Kidney (tissue), 14 donors: ENCODE data around the gene SLC1A2. TPM values are rescaled to one million over a fixed set of nuclear protein-coding genes. Genes with fewer than 3 reads are reported as not detected.

Experiments
- DNase-seq, 5 donors: peaks; one replicate each; pipeline ENCODE4 v3.0.0-alpha.2; 2013 to 2020
- FAIRE-seq: peaks from 2 replicates; lab custom pipeline; 2012; peaks lifted over from hg19 to GRCh38; lab: Jason Lieb, UNC
- H3K27ac ChIP-seq, 2 donors: one replicate each; pipeline ENCODE4 v1.7.0; 2013; ENCODE audit warnings: low read depth in 2 of 2, low read length in 2 of 2, inconsistent platforms in 1 of 2
- H3K27me3 ChIP-seq: one replicate; pipeline ENCODE4 v1.7.1; 2013; ENCODE audit warnings: low read length, inconsistent platforms; ENCODE audit not compliant: control insufficient read depth, insufficient read depth
- H3K36me3 ChIP-seq, 3 donors: one replicate each; pipeline versions ENCODE4 v1.7.0 to v1.7.1; 2013; ENCODE audit warnings: low read length in 3 of 3, control low read depth in 1 of 3, inconsistent platforms in 1 of 3; ENCODE audit not compliant: insufficient read depth in 3 of 3, control insufficient read depth in 2 of 3
- H3K4me1 ChIP-seq, 3 donors: one replicate each; pipeline versions ENCODE4 v1.7.0 to v1.7.1; 2013; ENCODE audit warnings: low read length in 3 of 3, inconsistent platforms in 1 of 3, low read depth in 1 of 3; ENCODE audit not compliant: control insufficient read depth in 2 of 3, insufficient read depth in 2 of 3
- H3K4me3 ChIP-seq, 3 donors: one replicate each; pipeline versions ENCODE4 v1.7.0 to v1.8.1; 2013; ENCODE audit warnings: low read length in 3 of 3, control low read depth in 1 of 3, inconsistent platforms in 1 of 3
- H3K9ac ChIP-seq, 3 donors: one replicate each; pipeline versions ENCODE4 v1.7.0 to v1.7.1; 2013; ENCODE audit warnings: low read length in 3 of 3, control low read depth in 1 of 3, inconsistent platforms in 1 of 3
- H3K9me3 ChIP-seq, 3 donors: one replicate each; pipeline versions ENCODE4 v1.7.0 to v1.7.1; 2013; ENCODE audit warnings: low read length in 3 of 3, control low read depth in 1 of 3, inconsistent platforms in 1 of 3; ENCODE audit not compliant: control insufficient read depth in 2 of 3, insufficient read depth in 1 of 3
- CTCF ChIP-seq: IDR thresholded peaks from 3 replicates; pipeline ENCODE4 v1.5.1; 2012; ENCODE audit warnings: mild to moderate bottlenecking, moderate library complexity, borderline replicate concordance; ENCODE audit not compliant: insufficient read depth; ENCODE audit errors: extremely low read depth
- intact Hi-C: fragments of 100-400 bp; cut with DNase I; formaldehyde crosslinking; loops from one replicate; pipeline ENCODE4 v1.11.1; 2022
- polyA plus RNA-seq: library from polyadenylated mRNA; stranded (reverse); fragments of 350-450 nt; fragmentation: Illumina TruSeq; extraction: RNeasy Lipid Tissue Mini Kit (QIAGEN cat#74804); gene quantifications from one replicate; pipeline ENCODE4 v1.2.3, GENCODE V29; 2014; ENCODE audit warnings: low read depth, low replicate concordance; ENCODE audit not compliant: insufficient read depth
- total RNA-seq: library from RNA; stranded (reverse); fragmentation: NEBNext Ultra II Directional; extraction: Animal tissue kit (Norgen Biotek cat#: 25700); gene quantifications from one replicate; pipeline ENCODE4 v1.2.1, GENCODE V29; 2021
- donor health status: control.
- donor health status: control.
- donor health status: control.
- donor health status: control.
- donor health status: control.
- donor health status: DM: yes; HTN: yes; CAD: no.
- donor health status: Normal renal cell carcinoma (clear cell type).

SLC1A2 gene
- total and polyA plus RNA-seq, 2 donors from 2014 or later, result 0.11 to 0.28 TPM

- no peak overlapping the region for H3K9ac ChIP-seq
- intact Hi-C loops, result no loop called here
Observed at GRCh38 chr11:35360055-35360530, 59.3 kb downstream of the SLC1A2 start.

DNA sequence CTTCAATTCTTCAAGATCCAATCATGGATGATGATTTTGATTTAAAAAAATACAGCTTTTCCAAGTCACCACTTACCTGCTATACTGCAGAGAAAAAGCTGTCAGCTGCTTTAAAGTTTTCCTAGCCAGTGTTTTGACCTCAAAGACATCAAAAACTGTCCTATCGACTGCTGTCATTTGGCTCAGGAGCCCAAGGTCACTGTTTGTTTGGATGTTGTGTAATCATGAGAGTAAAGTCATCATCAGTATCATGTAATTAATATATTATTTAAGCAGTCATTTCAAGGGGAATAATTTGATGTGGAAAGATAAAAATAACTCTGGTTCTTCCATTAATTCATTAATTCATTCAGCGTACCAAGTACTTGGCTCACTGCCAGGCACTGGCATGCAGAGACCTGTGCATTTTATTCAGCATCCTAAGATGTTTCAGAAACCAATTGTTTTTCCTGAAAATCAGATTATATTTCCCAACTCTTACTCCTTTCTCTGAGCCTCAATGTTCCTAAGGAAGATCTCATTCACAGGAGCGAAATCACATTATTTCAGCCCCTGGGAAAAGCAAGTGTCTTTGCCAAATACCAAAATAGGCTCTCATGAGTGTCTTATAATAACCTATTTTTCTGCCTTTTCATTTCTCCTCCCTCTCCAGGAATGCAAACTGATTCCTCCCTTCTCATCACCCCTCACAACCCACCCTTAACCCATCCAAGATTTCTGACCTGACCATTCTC, 59.9 kb downstream of the SLC1A2 start:
- no peak overlapping the region for H3K9ac ChIP-seq
- no peak for TF ChIP-seq CTCF

More at GRCh38 chr11:35360055-35360530, 59.3 kb downstream of the SLC1A2 start:
- no peak for TF ChIP-seq CTCF
- no peaks in the 10 kb centered on the region for H3K36me3 ChIP-seq
- H3K27me3 ChIP-seq, result no peaks in the 10 kb centered on the region
- no peak overlapping the region for H3K4me3 ChIP-seq
- no peak for FAIRE-seq
- H3K4me1 ChIP-seq, result peaks cover 0 to 5% (median 0%) of the 10 kb centered on the region in 3 donors
- DNase-seq, result no peak
- no peaks in the 10 kb centered on the region for H3K9me3 ChIP-seq
- H3K27ac ChIP-seq, result no peak overlapping the region

GRCh38 chr11:35358391-35358790, 61.0 kb downstream of the SLC1A2 start:
- Histone ChIP-seq H3K27ac (no peak overlapping the region), H3K9ac (no peak overlapping the region), H3K36me3 (no peaks in the 10 kb centered on the region), H3K9me3 (no peaks in the 10 kb centered on the region), H3K4me1 (no peaks in the 10 kb centered on the region), H3K27me3 (no peaks in the 10 kb centered on the region), H3K4me3 (no peak overlapping the region)
- FAIRE-seq, result no peak
- TF ChIP-seq CTCF, result no peak
- intact Hi-C loops, result no loop called here
- DNase-seq, result no peak

More for the DNA sequence above, 59.9 kb downstream of the SLC1A2 start:
- DNase-seq (no peak), FAIRE-seq (no peak)
- H3K4me1 ChIP-seq, result peaks cover 0 to 5% (median 0%) of the 10 kb centered on the region in 3 donors
- no peaks in the 10 kb centered on the region for H3K36me3 ChIP-seq
- no peak overlapping the region for H3K27ac ChIP-seq
- H3K9me3 ChIP-seq, result no peaks in the 10 kb centered on the region
- intact Hi-C loops, result no loop called here
- H3K4me3 ChIP-seq, result no peak overlapping the region
- no peaks in the 10 kb centered on the region for H3K27me3 ChIP-seq

DNA sequence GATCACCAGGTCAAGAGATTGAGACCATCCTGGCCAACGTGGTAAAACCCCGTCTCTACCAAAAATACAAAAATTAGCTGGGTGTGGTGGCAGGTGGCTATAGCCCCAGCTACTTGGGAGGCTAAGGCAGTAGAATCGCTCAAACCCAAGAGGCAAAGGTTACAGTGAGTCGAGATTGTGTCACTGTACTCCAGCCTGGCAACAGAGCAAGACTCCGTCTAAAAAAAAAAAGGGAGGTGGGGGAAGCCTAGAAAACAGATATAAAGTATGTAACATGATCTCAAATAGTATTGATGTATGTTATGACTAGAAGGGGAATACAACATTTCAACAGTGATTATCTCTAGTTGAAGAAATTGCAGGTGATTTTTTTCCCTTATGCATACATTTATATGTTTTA, 61.4 kb downstream of the SLC1A2 start:
- no peak for FAIRE-seq
- Histone ChIP-seq H3K9ac (no peak overlapping the region), H3K27me3 (no peaks in the 10 kb centered on the region), H3K4me3 (no peak overlapping the region), H3K36me3 (no peaks in the 10 kb centered on the region), H3K9me3 (no peaks in the 10 kb centered on the region), H3K27ac (no peak overlapping the region), H3K4me1 (no peaks in the 10 kb centered on the region)
- TF ChIP-seq CTCF, result no peak
- intact Hi-C loops, result no loop called here
- DNase-seq, result no peak
